ENCODE results near the gene TPP2. TPM values are rescaled to one million over a fixed set of nuclear protein-coding genes. Genes with fewer than 3 reads are reported as not detected.

TPP2 gene
- total and polyA plus RNA-seq, 9 of the 15 experiments (the other 6 are each of a cell fraction or from before 2014, with no cell fraction given), result 18.8 to 87.7 (median 55.9) TPM

DNA sequence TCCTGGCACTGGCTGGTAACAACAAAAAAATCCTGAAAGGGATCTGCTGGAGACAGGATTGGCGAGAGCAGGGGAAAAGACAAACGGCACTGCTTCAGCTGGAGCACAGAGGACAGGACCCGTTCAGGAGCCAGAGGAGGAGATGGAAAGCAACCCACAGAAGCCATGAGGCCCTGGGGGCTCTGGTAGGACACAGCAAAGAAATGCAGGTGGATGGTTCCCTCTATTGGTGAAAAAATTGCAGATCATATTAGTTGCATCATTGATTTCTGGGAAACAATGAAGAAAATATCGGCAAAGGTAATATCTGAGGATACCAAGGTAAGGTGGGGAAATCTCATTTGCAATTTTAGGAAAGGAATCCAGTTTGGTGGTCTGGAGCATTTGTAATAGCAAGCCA, 25.7 kb upstream of the TPP2 start:
- H4K20me1 ChIP-seq (replicated peaks; ENCODE audit: control insufficient read depth, insufficient read depth, low read length), result no peaks in the 10 kb centered on the region
- WGBS (ENCODE audit: insufficient coverage, low coverage, missing lambda C conversion rate), result 0% methylated on average over 4 of the region's 4 CpGs
- FAIRE-seq (no peak), DNase-seq (ENCODE audit: extremely low read depth in 1 of 4, low spot score in 3 of 4) (no peak), ATAC-seq (peak; percentile 53; the same call in 1 of the 3 replicates)
- H3K27ac ChIP-seq (ENCODE audit: extremely low read depth, low read depth, low read length), result no peak overlapping the region
- H3K4me3 ChIP-seq, result no peak overlapping the region
- H3K9me1 ChIP-seq (ENCODE audit: control insufficient read depth, insufficient read depth, low read length), result no peaks in the 10 kb centered on the region
- CTCF ChIA-PET (ENCODE audit: low intra/inter-chr PET ratio), result no interaction called here
- TF ChIP-seq, protein P1, sequence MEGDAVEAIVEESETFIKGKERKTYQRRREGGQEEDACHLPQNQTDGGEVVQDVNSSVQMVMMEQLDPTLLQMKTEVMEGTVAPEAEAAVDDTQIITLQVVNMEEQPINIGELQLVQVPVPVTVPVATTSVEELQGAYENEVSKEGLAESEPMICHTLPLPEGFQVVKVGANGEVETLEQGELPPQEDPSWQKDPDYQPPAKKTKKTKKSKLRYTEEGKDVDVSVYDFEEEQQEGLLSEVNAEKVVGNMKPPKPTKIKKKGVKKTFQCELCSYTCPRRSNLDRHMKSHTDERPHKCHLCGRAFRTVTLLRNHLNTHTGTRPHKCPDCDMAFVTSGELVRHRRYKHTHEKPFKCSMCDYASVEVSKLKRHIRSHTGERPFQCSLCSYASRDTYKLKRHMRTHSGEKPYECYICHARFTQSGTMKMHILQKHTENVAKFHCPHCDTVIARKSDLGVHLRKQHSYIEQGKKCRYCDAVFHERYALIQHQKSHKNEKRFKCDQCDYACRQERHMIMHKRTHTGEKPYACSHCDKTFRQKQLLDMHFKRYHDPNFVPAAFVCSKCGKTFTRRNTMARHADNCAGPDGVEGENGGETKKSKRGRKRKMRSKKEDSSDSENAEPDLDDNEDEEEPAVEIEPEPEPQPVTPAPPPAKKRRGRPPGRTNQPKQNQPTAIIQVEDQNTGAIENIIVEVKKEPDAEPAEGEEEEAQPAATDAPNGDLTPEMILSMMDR (IDR thresholded peaks at IDR 0.05 in 2 of 3, conservative IDR thresholded peaks at IDR 0.05 in 1 of 3; ENCODE audit: insufficient read depth in 2 of 3, low read depth in 1 of 3, low read length in 3 of 3), result peak in 1 of 3 experiments; percentile 36; a peak in 2 of 6 replicates
- TF ChIP-seq, protein P2, sequence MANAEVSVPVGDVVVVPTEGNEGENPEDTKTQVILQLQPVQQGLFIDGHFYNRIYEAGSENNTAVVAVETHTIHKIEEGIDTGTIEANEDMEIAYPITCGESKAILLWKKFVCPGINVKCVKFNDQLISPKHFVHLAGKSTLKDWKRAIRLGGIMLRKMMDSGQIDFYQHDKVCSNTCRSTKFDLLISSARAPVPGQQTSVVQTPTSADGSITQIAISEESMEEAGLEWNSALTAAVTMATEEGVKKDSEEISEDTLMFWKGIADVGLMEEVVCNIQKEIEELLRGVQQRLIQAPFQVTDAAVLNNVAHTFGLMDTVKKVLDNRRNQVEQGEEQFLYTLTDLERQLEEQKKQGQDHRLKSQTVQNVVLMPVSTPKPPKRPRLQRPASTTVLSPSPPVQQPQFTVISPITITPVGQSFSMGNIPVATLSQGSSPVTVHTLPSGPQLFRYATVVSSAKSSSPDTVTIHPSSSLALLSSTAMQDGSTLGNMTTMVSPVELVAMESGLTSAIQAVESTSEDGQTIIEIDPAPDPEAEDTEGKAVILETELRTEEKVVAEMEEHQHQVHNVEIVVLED (CRISPR knock-in tag; IDR thresholded peaks at IDR 0.05), result no peak
- 0 out of 4 replicates have a peak, but pooled peaks of 1 of the 2 experiments have one; percentile 12 for TF ChIP-seq RAD21 (CRISPR knock-in tag; conservative IDR thresholded peaks at IDR 0.05 in 1 of 2, IDR thresholded peaks at IDR 0.05 in 1 of 2)
- peaks cover 0 to 5% of the 10 kb centered on the region in 2 experiments; a peak in 1 of 5 replicates for H3K27me3 ChIP-seq (ENCODE audit: control insufficient read depth in 2 of 2, insufficient read depth in 2 of 2, low read length in 2 of 2)
- intact Hi-C loops (cut with micrococcal nuclease) (loop anchor here (5.0 kb wide), 1 partner anchor 1424 kb away; no protein-coding TSS in a partner anchor), in situ Hi-C loops (cut with MboI) (loop anchor here (25.0 kb wide), 1 partner anchor 1434 kb away; no protein-coding TSS in a partner anchor)
- H3K9me3 ChIP-seq (replicated peaks; ENCODE audit: control insufficient read depth, insufficient read depth, low read depth, low read length), result no peaks in the 10 kb centered on the region
- no TSS peak for BruUV-seq (replicated peaks)
- H3K79me2 ChIP-seq (ENCODE audit: control insufficient read depth, insufficient read depth, low read length), result no peaks in the 10 kb centered on the region
- H2AFZ ChIP-seq (ENCODE audit: low read depth, low read length), result no peak overlapping the region
- H3K36me3 ChIP-seq (ENCODE audit: control insufficient read depth, insufficient read depth, low read length), result no peaks in the 10 kb centered on the region
- no peak overlapping the region for H3K9ac ChIP-seq (ENCODE audit: insufficient read depth in 1 of 2, low read depth in 2 of 2, low read length in 2 of 2)
- no peak overlapping the region for H3K4me2 ChIP-seq (ENCODE audit: insufficient read depth, low read length)
- no peaks in the 10 kb centered on the region for H3K4me1 ChIP-seq (replicated peaks in 1 of 2; ENCODE audit: control insufficient read depth in 2 of 2, insufficient read depth in 2 of 2, low read length in 2 of 2)
- POLR2A ChIA-PET, result no interaction called here

All from K562 (cell line).